K562 (cell line): ENCODE results near the gene MYADML2.

Source experiments
- CEBPZ ChIP-seq: fragments of 150-350 bp; IDR thresholded peaks from 2 replicates; pipeline ENCODE4 v1.6.1; 2014; ENCODE audit warnings: low read depth, mild to moderate bottlenecking, low read length, borderline replicate concordance
- CHD2 ChIP-seq: IDR thresholded peaks from 2 replicates; pipeline ENCODE4 v1.6.1; 2011; ENCODE audit warnings: low read depth, low read length
- SAFB2 ChIP-seq: fragments of 200-400 bp; formaldehyde crosslinking; IDR thresholded peaks from 2 replicates; pipeline ENCODE4 v1.6.1; 2018; ENCODE audit warnings: borderline replicate concordance, low read length, low read depth, moderate library complexity; ENCODE audit not compliant: severe bottlenecking
- TF ChIP-seq, protein P1 (sequence below): sonication (generic); formaldehyde crosslinking; IDR thresholded peaks from 2 replicates; pipeline ENCODE4 v1.9.0; 2022; ENCODE audit warnings: mild to moderate bottlenecking, missing genetic modification reagents

DNA sequence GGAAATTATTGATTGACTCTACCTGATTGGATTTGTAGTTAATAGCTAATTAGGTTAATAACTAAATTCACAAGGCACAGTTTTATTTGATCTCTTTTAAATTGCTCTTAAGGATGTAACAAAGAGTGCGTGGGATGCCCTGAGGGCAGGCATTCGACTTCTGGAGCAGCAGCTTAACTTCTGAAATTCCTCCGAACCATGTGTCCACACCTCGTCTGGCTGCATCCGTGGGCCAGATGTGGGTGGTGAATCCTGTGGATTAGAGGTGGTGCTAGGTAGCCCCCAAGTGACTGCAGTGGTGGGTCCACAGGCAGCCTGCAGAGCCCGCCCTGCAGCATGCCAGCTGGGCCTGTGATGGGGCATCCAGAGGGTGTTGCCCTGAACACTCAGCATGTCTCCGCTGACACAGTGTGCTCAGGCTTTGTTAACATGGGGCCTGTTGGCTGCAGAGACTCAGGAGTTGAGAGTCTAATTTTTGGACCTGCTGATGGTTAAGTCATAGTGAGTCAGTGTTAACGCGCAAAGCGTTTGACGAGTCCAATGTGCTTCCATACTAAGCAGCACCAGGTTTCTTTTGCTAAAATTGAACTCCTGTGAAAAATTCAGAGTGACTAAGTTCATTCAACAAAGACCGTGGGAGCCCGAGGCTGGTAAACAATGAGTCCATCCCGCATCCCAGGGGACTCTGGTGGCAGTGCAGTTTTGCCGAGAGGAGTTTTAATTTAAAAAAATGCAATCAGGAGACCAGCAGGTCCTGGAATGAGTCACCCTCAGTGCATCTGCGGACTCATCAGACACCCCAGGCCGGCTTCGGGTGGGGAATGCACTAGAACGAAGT lies 48.8 kb downstream of the MYADML2 start:
- TF ChIP-seq CHD2, result no peak
- TF ChIP-seq SAFB2, result no peak
- no peak for TF ChIP-seq CEBPZ
- TF ChIP-seq, protein P1, sequence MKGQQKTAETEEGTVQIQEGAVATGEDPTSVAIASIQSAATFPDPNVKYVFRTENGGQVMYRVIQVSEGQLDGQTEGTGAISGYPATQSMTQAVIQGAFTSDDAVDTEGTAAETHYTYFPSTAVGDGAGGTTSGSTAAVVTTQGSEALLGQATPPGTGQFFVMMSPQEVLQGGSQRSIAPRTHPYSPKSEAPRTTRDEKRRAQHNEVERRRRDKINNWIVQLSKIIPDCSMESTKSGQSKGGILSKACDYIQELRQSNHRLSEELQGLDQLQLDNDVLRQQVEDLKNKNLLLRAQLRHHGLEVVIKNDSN (CRISPR knock-in tag), result no peak
